ENCODE data around the gene FRMPD1.
"Not testable (repeated sequence)": the region's sequence is repeated elsewhere in the genome, so short reads cannot be mapped to it uniquely, and the experiment has no call there.

Gene FRMPD1

DNA sequence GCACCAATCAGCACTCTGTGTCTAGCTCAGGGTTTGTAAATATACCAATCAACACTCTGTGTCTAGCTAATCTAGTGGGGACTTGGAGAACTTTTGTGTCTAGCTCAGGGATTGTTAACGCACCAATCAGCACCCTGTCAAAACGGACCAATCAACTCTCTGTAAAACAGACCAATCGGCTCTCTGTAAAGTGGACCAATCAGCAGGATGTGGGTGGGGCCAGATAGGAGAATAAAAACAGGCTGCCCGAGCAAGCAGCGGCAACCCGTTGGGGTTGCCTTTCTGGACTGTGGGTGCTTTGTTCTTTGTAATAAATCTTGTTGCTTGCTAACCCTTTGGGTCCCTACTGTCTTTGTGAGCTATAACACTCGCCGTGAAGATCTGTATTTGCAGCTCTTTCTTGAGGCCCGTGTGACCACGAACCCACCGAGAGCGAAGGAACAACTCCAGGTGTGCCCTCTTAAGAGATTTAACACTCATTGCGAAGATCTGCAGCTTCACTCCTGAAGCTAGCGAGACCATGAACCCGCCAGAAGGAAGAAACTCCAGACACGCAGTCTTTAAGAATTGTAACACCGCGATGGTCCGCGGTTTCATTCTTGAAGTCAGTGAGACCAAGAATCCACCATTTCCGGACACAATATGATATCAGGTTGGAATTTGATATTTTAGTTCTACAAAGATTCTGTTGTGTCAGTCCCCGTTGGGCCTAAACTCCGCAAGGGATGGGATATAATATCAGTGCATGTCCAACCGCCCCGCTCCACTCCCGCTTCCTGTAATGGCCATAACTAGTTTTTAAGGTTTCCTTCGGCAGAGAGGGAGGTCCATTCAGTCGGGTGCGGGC is 102.1 kb downstream of the FRMPD1 start:
- FAIRE-seq: no peak
- no peak for TF ChIP-seq POLR2A (IDR thresholded peaks at IDR 0.05; ENCODE audit: low read depth, low read length)
- DNase-seq (ENCODE audit: insufficient read length, low spot score): no peak

DNA sequence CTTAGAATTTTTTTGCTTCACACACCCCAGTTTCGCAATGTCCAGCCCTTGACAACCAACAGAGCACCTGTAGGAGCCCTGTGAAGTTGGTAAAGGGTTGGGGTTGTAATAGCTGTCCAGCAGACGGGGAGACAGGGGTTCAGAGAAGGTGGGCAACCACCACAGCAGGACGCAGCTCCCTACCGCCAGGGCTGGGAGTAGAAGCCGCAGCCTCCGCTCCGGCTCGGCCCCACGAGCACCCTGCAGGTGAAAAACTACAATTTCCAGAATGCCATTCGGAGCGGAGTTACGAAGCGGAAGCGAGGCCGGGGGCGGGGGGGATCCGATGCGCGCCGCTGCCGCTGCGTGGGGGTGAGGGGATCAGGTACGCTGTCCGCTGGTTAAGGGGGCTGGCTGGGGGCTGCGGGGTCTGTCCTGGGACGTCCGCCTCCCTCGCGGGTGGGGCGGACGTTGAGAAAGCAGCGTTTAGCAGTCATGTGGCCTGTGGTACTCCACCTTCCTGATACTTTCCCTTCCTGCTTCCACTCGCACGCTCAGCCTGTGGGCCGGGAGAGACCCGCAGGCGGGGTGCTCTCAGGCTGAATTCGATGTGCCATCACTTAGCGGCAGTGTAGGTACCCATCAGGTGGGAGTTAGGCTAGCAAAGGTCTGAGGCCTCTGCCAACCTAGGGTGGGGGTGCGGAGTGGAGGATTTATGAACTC is 102.9 kb downstream of the FRMPD1 start, which contains the start of gene TRMT10B:
TRMT10B (plus strand) TSS at position 317 of the 702 bp plus-strand sequence. CDS start 8,127 bp downstream, outside the sequence.
- DNase-seq (ENCODE audit: insufficient read length, low spot score) (no peak), FAIRE-seq (no peak)
- no peak for TF ChIP-seq POLR2A (IDR thresholded peaks at IDR 0.05; ENCODE audit: low read depth, low read length)

DNA sequence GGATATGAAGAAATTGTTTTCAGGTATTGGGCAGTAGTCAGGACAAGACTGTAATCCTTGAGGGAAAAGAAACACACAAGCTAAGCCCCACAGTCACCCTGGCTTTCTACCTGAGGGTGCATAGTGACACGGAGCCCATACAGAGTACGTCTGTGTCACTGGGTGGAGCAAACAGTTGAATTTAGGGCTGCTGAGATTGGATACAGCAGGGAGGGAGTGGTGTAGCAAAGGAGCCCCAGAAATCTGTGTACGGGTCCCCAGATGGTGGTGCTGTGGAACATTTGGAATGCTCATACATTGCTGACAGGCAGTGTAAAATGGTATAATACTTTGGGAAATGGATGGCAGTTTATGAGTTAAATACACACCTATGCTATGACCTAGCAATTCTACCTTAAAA is 108.0 kb downstream of the FRMPD1 start:
- no peak for DNase-seq (ENCODE audit: insufficient read length, low spot score)
- TF ChIP-seq POLR2A (IDR thresholded peaks at IDR 0.05; ENCODE audit: low read depth, low read length): no peak
- no peak for FAIRE-seq

DNA sequence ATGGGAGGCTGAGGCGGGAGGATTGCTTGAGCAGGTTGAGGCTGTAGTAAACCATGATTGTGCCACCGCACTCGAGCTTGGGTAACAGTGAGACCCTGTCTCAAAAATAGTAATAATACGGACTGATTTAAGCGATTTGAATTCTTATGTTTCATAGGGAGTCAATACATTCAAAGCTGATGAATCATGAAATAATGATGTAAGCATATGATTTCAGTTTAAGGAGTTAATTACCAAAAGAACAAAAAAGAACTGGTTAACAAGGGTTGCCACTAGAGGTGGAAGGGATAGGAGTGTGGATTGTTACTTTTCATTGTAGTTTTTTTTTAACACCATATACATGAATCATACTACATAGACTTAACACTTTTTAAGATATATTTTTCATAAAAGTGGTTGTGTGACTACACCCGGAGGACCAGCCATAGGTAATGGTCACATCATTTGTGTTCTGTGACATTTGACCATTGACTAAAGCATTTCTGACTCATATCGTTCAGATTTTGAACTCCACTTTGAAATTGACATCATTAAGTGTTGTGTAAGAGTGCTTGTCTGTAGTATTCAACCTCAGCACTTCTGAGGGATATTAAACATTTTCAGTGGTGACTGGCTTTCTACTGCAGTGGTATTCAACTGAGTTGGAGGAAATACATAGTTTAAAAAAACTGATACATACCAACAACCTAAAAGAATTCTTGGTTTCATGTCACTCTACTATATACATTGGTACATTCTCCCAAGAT is 109.8 kb downstream of the FRMPD1 start:
- no peak for DNase-seq (ENCODE audit: insufficient read length, low spot score)
- TF ChIP-seq POLR2A (IDR thresholded peaks at IDR 0.05; ENCODE audit: low read depth, low read length): no peak
- no peak for FAIRE-seq

DNA sequence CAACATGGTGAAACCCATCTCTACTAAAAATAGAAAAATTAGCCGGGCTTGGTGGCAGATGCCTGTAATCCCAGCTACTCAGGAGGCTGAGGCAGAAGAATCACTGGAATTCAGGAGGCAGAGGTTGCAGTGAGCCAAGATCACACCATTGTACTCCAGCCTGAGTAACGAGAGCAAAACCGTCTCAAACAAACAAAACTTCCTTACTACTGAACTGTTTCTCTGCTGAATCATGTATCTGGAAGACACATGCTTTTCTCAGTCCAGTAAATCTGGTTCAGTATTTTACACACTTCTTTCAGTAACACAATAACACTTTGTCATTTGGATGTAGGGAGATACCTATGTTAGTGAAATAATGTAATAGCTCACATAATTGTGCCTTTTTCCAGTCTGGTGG is 110.8 kb downstream of the FRMPD1 start:
- DNase-seq (ENCODE audit: insufficient read length, low spot score) (no peak), FAIRE-seq (peak; percentile 43)
- TF ChIP-seq POLR2A (IDR thresholded peaks at IDR 0.05; ENCODE audit: low read depth, low read length): no peak

DNA sequence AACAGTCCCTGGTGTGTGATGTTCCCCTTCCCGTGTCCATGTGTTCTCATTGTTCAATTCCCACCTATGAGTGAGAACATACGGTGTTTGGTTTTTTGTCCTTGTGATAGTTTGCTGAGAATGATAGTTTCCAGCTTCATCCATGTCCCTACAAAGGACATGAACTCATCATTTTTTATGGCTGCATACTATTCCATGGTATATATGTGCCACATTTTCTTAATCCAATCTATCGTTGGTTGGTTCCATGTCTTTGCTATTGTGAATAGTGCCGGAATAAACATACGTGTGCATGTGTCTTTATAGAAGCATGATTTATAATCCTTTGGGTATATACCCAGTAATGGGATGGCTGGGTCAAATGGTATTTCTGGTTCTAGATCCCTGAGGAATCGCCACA is 114.5 kb downstream of the FRMPD1 start:
- FAIRE-seq; DNase-seq (ENCODE audit: insufficient read length, low spot score): not testable (repeated sequence)

DNA sequence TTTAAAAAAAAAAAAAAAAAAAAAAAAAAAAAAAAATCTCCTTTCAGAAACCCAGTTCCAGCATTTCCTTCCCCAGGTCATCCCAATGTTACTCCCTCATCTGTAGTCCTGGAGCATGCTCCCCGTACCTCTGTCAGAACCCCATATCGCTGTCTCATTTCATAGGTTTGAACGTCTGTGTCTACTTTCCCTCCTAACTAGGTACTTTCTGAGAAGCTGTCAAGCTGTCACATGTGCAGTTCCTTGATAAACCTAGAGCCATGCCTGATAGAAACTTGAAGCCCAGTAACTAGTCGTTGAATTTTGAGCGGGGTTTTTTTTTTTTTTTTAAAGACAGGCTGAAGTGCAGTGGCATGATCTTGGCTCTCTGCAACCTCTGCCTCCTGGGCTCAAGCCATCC is 118.6 kb downstream of the FRMPD1 start:
- no peak for DNase-seq (ENCODE audit: insufficient read length, low spot score)
- no peak for FAIRE-seq
- TF ChIP-seq POLR2A (IDR thresholded peaks at IDR 0.05; ENCODE audit: low read depth, low read length): no peak

DNA sequence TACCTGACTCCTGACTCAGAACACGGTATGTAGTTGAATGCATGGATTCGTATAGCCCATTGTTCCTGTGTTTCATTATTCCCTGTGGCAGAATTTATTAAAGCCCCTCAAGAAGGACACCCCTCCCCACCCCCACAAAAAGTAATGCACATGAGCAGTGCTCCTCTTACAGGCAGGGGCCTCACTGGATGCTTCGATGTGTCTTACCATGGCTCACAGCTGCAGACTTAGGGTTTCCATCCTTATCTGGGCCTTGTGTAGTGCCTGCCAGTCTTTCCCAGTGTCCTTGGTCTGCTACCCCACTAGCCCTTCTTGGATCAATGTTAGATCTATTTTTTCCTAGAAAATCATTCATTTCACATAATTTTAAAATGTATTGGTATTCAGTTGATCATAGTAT is 119.2 kb downstream of the FRMPD1 start:
- TF ChIP-seq POLR2A (IDR thresholded peaks at IDR 0.05; ENCODE audit: low read depth, low read length): no peak
- DNase-seq (ENCODE audit: insufficient read length, low spot score) (no peak), FAIRE-seq (no peak)

DNA sequence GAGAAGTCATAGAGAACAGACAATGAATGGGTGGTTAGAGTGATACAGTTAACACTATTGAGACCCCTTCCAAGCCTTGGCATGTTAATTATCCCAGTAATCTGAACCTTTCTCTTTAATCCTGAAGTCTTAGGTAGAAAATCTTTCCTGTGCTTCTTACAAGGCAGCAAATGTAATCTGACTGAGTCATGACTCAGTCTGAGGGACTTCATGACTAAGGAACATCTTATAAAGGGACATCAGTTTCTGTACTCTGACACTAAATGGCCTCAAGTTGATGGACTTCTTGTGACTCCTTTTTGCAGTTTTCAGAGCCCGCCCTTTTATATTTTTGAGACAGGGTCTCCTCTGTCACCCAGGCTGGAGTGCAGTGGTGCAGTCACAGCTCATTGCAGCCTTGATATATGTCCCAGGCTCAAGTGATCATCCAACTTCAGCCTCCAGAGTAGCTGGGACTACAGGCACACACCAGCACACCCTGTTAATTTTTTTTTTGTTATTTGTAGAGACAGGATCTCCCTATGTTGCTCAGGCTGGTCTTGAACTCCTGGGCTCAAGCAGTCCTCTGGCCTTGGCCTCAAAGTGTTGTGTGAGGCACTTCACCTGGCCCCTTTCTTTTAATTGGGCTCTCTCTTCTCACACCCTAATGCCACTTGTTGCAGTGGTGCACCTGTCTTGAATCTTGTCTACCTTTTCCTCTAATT is 124.6 kb downstream of the FRMPD1 start:
- FAIRE-seq (no peak), DNase-seq (ENCODE audit: insufficient read length, low spot score) (no peak)
- no peak for TF ChIP-seq POLR2A (IDR thresholded peaks at IDR 0.05; ENCODE audit: low read depth, low read length)

DNA sequence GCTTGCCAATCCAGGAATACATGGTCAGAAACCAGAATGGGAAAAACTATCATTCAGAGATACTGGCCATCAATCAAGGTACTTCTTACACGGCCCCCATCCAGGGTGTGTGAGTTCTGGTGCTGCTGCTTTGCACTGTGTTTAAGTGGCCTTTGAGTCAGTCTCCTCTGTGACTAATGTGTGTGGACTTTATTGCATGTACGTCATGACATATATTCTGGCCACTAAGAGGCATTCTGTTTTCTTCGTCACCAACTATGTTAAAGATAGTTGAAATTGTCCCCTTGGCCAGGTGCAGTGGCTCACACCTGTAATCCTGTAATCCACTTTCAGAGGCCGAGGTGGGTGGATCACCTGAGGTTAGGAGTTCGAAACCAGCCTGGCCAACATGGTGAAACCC is 125.6 kb downstream of the FRMPD1 start:
- FAIRE-seq (no peak), DNase-seq (ENCODE audit: insufficient read length, low spot score) (no peak)
- no peak for TF ChIP-seq POLR2A (IDR thresholded peaks at IDR 0.05; ENCODE audit: low read depth, low read length)

DNA sequence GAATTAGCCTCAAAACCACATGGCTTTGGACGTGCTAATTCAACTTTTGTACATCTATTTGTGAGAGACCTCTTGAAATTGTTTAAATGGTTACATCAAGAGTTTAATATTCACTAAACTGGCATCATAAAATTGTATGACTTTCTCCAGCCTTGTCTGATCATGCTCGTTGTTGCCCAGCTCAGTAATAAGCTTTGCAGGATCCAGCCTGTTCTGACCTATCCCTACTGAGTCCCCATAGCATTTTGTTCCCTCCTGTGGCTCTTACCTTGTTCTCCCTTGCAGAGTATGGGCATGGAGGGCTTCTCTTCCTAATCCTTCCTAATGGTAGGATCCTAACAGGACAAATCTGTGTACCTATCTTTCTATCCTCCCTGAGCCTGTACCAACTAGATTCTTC is 127.8 kb downstream of the FRMPD1 start:
- FAIRE-seq (no peak), DNase-seq (ENCODE audit: insufficient read length, low spot score) (no peak)
- TF ChIP-seq POLR2A (IDR thresholded peaks at IDR 0.05; ENCODE audit: low read depth, low read length): no peak

DNA sequence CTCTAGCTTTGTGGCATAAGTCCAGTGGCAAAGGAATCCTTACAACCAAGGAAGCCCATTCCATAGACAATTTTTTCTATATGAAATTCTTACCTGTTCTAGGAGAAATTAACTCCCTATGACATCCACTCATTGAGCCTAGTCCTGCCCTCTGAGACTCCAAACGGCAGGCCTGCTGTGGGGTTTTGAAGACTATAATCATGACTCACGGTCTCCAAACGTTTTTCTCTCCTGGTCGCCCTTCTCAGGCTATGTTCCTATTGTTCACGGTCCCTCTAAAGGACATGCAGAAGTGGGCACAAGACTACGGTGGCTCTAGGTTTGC is 133.5 kb downstream of the FRMPD1 start:
- TF ChIP-seq POLR2A (IDR thresholded peaks at IDR 0.05; ENCODE audit: low read depth, low read length): no peak
- FAIRE-seq: no peak
- no peak for DNase-seq (ENCODE audit: insufficient read length, low spot score)

DNA sequence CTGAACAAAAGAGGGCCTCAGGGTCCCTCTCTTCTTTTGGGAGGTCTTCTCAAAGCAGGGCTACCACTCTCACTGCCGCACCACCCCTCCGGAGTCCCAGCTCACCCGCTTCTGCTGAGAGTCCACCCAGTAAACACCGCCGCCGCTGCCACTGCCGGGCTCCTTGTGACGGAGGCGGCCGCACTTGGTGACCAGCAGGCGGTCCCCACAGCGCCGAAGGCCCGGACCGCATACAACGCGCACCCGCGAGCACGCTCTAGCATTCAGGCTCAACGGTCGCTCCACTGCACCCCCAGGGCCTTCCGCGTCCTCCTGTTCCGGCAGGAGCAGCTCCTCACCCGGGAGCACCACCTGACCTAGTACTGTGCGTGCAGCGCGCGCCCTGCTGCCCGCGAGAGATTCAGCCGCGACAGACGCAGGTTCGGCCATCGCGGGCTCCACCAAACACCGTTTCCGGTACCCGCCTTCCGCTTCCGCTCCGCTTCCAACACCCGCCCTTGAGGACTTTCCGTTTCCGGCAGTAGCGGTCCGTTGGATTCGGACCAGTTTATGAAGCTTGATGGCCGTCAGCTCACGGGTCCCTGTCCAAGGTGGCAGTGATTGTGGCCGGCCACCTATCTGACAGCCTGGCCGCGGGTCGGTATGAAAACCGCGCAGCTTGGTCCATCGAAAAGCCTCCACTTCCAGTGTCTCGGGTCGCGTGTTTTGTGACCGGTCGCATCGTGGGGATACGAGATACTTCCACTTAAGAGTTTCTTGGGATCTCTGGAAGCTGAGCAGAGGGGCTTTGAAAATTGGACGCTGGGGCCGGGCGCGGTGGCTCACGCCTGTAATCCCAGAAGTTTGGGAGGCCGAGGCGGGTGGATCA is 134.1 kb downstream of the FRMPD1 start, which contains the start of gene EXOSC3:
EXOSC3 (minus strand) TSS at position 449 of the 868 bp plus-strand sequence; CDS start at position 429, 20 bp downstream.
- peak; percentile 43 for DNase-seq (ENCODE audit: insufficient read length, low spot score)
- peak; percentile 70 for FAIRE-seq
- peak; percentile 62 for TF ChIP-seq POLR2A (IDR thresholded peaks at IDR 0.05; ENCODE audit: low read depth, low read length)

Data from H54 (cell line).